PC-3 (cell line): ENCODE results near the gene FTO. TPM values are rescaled to one million over a fixed set of nuclear protein-coding genes. Genes with fewer than 3 reads are reported as not detected.

ENCODE experiments used
- ATAC-seq: fragments of 200-7000 bp; cut with Tn5 transposase; 2 replicates; pipeline ENCODE4 v1.9.1; 2020; ENCODE audit warnings: mild to moderate bottlenecking, moderate library complexity
- BruUV-seq: library from RNA; stranded (reverse); fragments of 400-500 nt; replicated peaks from 2 replicates; lab custom pipeline; 2021; lab: Mats Ljungman, UMichigan
- CTCF ChIA-PET: fragments of 300-600 bp; sonication (Branson Sonifier 250); formaldehyde crosslinking; loops from one replicate; lab custom pipeline; 2022; ENCODE audit warnings: antibody characterized with exemption; lab: Charles Lee
- POLR2A ChIA-PET: fragments of 300-600 bp; sonication (Branson Sonifier 250); formaldehyde crosslinking; loops from one replicate; lab custom pipeline; 2022; ENCODE audit warnings: antibody characterized with exemption; ENCODE audit not compliant: unreplicated experiment; lab: Charles Lee
- DNase-seq: peaks from one replicate; pipeline ENCODE4 v3.0.0-alpha.2; 2015
- H2AFZ ChIP-seq: fragments of 300-600 bp; sonication (generic); 2 replicates; pipeline ENCODE4 v1.6.0; 2016; ENCODE audit warnings: antibody characterized with exemption, low read length
- H3F3A ChIP-seq: fragments of 300-600 bp; sonication (generic); one replicate; pipeline ENCODE4 v1.6.0; 2017; ENCODE audit warnings: antibody characterized with exemption, low read length, control low read depth, mild to moderate bottlenecking; ENCODE audit not compliant: unreplicated experiment
- H3K27ac ChIP-seq: fragments of 300-600 bp; sonication (generic); 2 replicates; pipeline ENCODE4 v1.5.1; 2016; ENCODE audit warnings: mild to moderate bottlenecking, low read length
- H3K27me3 ChIP-seq: fragments of 300-600 bp; sonication (generic); 2 replicates; pipeline ENCODE4 v1.6.1; 2016; ENCODE audit warnings: low read length, mixed read lengths
- H3K36me3 ChIP-seq: fragments of 300-600 bp; sonication (generic); 2 replicates; pipeline ENCODE4 v1.6.1; 2016; ENCODE audit warnings: low read depth, mixed run types, low read length, mixed read lengths
- H3K4me1 ChIP-seq: fragments of 300-600 bp; sonication (generic); 2 replicates; pipeline ENCODE4 v1.5.1; 2016; ENCODE audit warnings: low read length; ENCODE audit not compliant: insufficient read depth
- H3K4me2 ChIP-seq: fragments of 300-600 bp; sonication (generic); 2 replicates; pipeline ENCODE4 v1.6.0; 2016; ENCODE audit warnings: low read length
- H3K4me3 ChIP-seq: fragments of 300-600 bp; sonication (generic); 2 replicates; pipeline ENCODE4 v1.5.1; 2016; ENCODE audit warnings: mild to moderate bottlenecking, low read length, mixed read lengths
- H3K79me2 ChIP-seq: fragments of 300-600 bp; sonication (generic); 2 replicates; pipeline ENCODE4 v1.6.1; 2017; ENCODE audit warnings: low read length, mixed read lengths
- H3K9ac ChIP-seq: fragments of 300-600 bp; sonication (generic); 2 replicates; pipeline ENCODE4 v1.6.0; 2016; ENCODE audit warnings: mild to moderate bottlenecking, low read length
- H3K9me2 ChIP-seq: fragments of 300-600 bp; sonication (generic); replicated peaks from 2 replicates; pipeline ENCODE4 v1.6.1; 2016; ENCODE audit warnings: mixed run types, low read length, mixed read lengths
- H3K9me3 ChIP-seq: fragments of 300-600 bp; sonication (generic); 2 replicates; pipeline ENCODE4 v1.6.1; 2016; ENCODE audit warnings: low read length, mixed read lengths
- H4K20me1 ChIP-seq: fragments of 300-600 bp; sonication (generic); 2 replicates; pipeline ENCODE4 v1.6.1; 2016; ENCODE audit warnings: low read length, mixed read lengths
- CTCF ChIP-seq: fragments of 300-600 bp; sonication (generic); conservative IDR thresholded peaks from 2 replicates; pipeline ENCODE4 v1.5.1; 2017; ENCODE audit warnings: antibody characterized with exemption, low read depth, mild to moderate bottlenecking, low read length
- EZH2 ChIP-seq: fragments of 300-600 bp; sonication (generic); IDR thresholded peaks from one replicate; pipeline ENCODE4 v1.6.1; 2017; ENCODE audit warnings: antibody characterized with exemption, mild to moderate bottlenecking, low read length; ENCODE audit not compliant: unreplicated experiment
- EZH2phosphoT487 ChIP-seq: fragments of 300-600 bp; sonication (generic); IDR thresholded peaks from 2 replicates; pipeline ENCODE4 v1.6.1; 2018; ENCODE audit warnings: mild to moderate bottlenecking, antibody characterized with exemption, low read length, borderline replicate concordance
- intact Hi-C: fragments of 100-400 bp; cut with micrococcal nuclease; formaldehyde crosslinking; loops from 2 replicates; pipeline ENCODE4 v1.9.0; 2023
- total RNA-seq: library from RNA; depleted of rRNA; stranded (reverse); fragments of >200 nt; gene quantifications from 2 replicates; pipeline ENCODE4 v1.2.3, GENCODE V29; 2014

FTO gene
- total RNA-seq, 1 experiment from 2014 or later = 27.0 TPM

GRCh38 chr16:53893731-53894435 lies 189.9 kb downstream of the FTO start:
- Histone ChIP-seq H3K4me1 (peaks cover 23% of the 10 kb centered on the region), H3K9me3 (no peaks in the 10 kb centered on the region), H3K4me2 (peak overlapping the region; percentile 37), H3K9me2 (no peaks in the 10 kb centered on the region), H3K36me3 (no peaks in the 10 kb centered on the region), H4K20me1 (no peaks in the 10 kb centered on the region), H3K27ac (peak overlapping the region; percentile 35), H3K9ac (no peak overlapping the region), H3K79me2 (no peaks in the 10 kb centered on the region), H2AFZ (no peak overlapping the region), H3K4me3 (no peak overlapping the region), H3F3A (no peaks in the 10 kb centered on the region), H3K27me3 (no peaks in the 10 kb centered on the region)
- ChIA-PET POLR2A (no interaction called here), CTCF (no interaction called here)
- TF ChIP-seq CTCF (no peak), EZH2phosphoT487 (no peak), EZH2 (no peak)
- no TSS peak for BruUV-seq
- ATAC-seq (peak; percentile 99), DNase-seq (peak; percentile 68)
- intact Hi-C loops = loop anchor here (5.0 to 10.0 kb wide), 2 partner anchors 77 to 191 kb away; no protein-coding TSS in a partner anchor

DNA sequence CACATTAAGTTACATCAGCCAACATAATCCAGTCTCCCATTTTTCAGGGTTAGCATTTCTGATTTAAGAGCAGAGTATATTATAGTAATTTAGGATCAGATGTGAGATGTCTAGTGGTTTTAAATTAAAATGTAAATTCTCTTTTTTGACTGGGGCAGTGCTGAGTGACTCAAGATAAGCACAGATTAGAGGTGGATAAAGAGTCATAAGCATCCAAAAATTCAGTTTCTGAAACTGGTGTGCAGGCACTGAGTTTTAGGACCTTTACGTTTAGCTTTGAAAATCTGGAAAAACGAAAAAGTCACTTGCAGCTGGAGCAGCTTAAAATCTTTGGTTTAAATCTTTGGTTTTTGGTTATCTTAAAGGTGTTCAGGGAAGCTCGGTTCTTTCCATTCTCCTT lies 190.7 kb downstream of the FTO start:
- ATAC-seq (no peak), DNase-seq (no peak)
- Histone ChIP-seq H3F3A (no peaks in the 10 kb centered on the region), H2AFZ (no peak overlapping the region), H3K9me2 (no peaks in the 10 kb centered on the region), H3K9ac (no peak overlapping the region), H3K79me2 (no peaks in the 10 kb centered on the region), H3K4me2 (no peak overlapping the region), H4K20me1 (no peaks in the 10 kb centered on the region), H3K4me1 (peaks cover 23% of the 10 kb centered on the region), H3K27me3 (no peaks in the 10 kb centered on the region), H3K27ac (no peak overlapping the region), H3K36me3 (no peaks in the 10 kb centered on the region), H3K4me3 (no peak overlapping the region), H3K9me3 (no peaks in the 10 kb centered on the region)
- TF ChIP-seq CTCF = no peak
- no peak for TF ChIP-seq EZH2phosphoT487
- no peak for TF ChIP-seq EZH2
- POLR2A ChIA-PET = no interaction called here
- CTCF ChIA-PET = no interaction called here
- BruUV-seq = no TSS peak
- intact Hi-C loops = loop anchor here (5.0 to 10.0 kb wide), 2 partner anchors 77 to 190 kb away; no protein-coding TSS in a partner anchor

GRCh38 chr16:53895433-53895832 lies 191.5 kb downstream of the FTO start:
- no peaks in the 10 kb centered on the region for H3K27me3 ChIP-seq
- DNase-seq (no peak), ATAC-seq (no peak)
- ChIA-PET CTCF (no interaction called here), POLR2A (no interaction called here)
- intact Hi-C loops = loop anchor here (10.0 kb wide), 1 partner anchor 189 kb away; no protein-coding TSS in a partner anchor
- H3K4me3 ChIP-seq = no peak overlapping the region
- no peak overlapping the region for H3K9ac ChIP-seq
- no peaks in the 10 kb centered on the region for H3K36me3 ChIP-seq
- no peaks in the 10 kb centered on the region for H3K9me3 ChIP-seq
- BruUV-seq = no TSS peak
- TF ChIP-seq EZH2 = no peak
- TF ChIP-seq CTCF = no peak
- no peak for TF ChIP-seq EZH2phosphoT487
- H3K4me1 ChIP-seq = peaks cover 23% of the 10 kb centered on the region
- no peaks in the 10 kb centered on the region for H3K79me2 ChIP-seq
- no peak overlapping the region for H3K4me2 ChIP-seq
- no peak overlapping the region for H3K27ac ChIP-seq
- H3F3A ChIP-seq = no peaks in the 10 kb centered on the region
- no peak overlapping the region for H2AFZ ChIP-seq
- no peaks in the 10 kb centered on the region for H4K20me1 ChIP-seq
- no peaks in the 10 kb centered on the region for H3K9me2 ChIP-seq
